Activated CD8-positive, alpha-beta T cell treated with anti-CD3 and anti-CD28 coated beads for 36 hours (primary cell): Measurements from ENCODE around the gene SUSD4. TPM values are rescaled to one million over a fixed set of nuclear protein-coding genes. Genes with fewer than 3 reads are reported as not detected.

Experiments
- ATAC-seq: fragments of 200-7000 bp; cut with Tn5 transposase; one replicate; pipeline ENCODE4 v1.10.0; 2021; ENCODE audit warnings: mild to moderate bottlenecking, moderate library complexity
- CTCF ChIA-PET: fragments of 350-600 bp; sonication (Branson Sonifier 250); formaldehyde crosslinking; loops from one replicate; lab custom pipeline; 2021; ENCODE audit warnings: antibody characterized with exemption; lab: Charles Lee
- POLR2A ChIA-PET: fragments of 350-600 bp; sonication (Branson Sonifier 250); formaldehyde crosslinking; loops from one replicate; lab custom pipeline; 2021; ENCODE audit warnings: antibody characterized with exemption; lab: Charles Lee
- DNase-seq: peaks from one replicate; pipeline ENCODE4 v3.0.0-alpha.2; 2020
- H3K27ac Mint-ChIP-seq: one replicate; pipeline ENCODE4 v1.8.0; 2021; ENCODE audit warnings: mild to moderate bottlenecking, mixed read lengths
- H3K27me3 Mint-ChIP-seq: one replicate; pipeline ENCODE4 v1.8.0; 2021; ENCODE audit warnings: mixed read lengths
- H3K36me3 Mint-ChIP-seq: one replicate; pipeline ENCODE4 v1.8.0; 2021; ENCODE audit warnings: low read depth, mixed read lengths
- H3K4me1 Mint-ChIP-seq: one replicate; pipeline ENCODE4 v1.8.0; 2021; ENCODE audit warnings: low read depth, mixed read lengths
- H3K4me3 Mint-ChIP-seq: one replicate; pipeline ENCODE4 v1.8.0; 2021; ENCODE audit warnings: mild to moderate bottlenecking, moderate library complexity, mixed read lengths
- H3K9me3 Mint-ChIP-seq: one replicate; pipeline ENCODE4 v1.8.0; 2021; ENCODE audit warnings: mixed read lengths
- CTCF ChIP-seq: fragments of 200-600 bp; IDR thresholded peaks from one replicate; pipeline ENCODE4 v1.8.0; 2022; ENCODE audit warnings: antibody characterized with exemption, mild to moderate bottlenecking
- intact Hi-C: fragments of 100-400 bp; cut with micrococcal nuclease; formaldehyde crosslinking; loops from one replicate; pipeline ENCODE4 v1.10.0; 2022
- total RNA-seq, 2 experiments: library from RNA; stranded (reverse); gene quantifications; one replicate each; pipeline ENCODE4 v1.2.3, GENCODE V29; 2021

SUSD4 gene
- total RNA-seq, 2 experiments from 2014 or later, result 0.29 to 0.43 TPM

- intact Hi-C loops, result no loop called here
- Mint-ChIP-seq H3K27me3 (no peaks in the 10 kb centered on the region), H3K27ac (no peak overlapping the region), H3K4me1 (peaks cover 25% of the 10 kb centered on the region), H3K36me3 (no peaks in the 10 kb centered on the region), H3K9me3 (no peaks in the 10 kb centered on the region), H3K4me3 (no peak overlapping the region)
- TF ChIP-seq CTCF, result no peak
- ATAC-seq (no peak), DNase-seq (no peak)
- POLR2A ChIA-PET, result interaction anchor here (0.6 kb wide), 1 partner anchor 940 kb away, joined by 3 read pairs; no protein-coding TSS in a partner anchor
- CTCF ChIA-PET, result interaction anchor here (1.0 to 1.5 kb wide), 2 partner anchors 16 to 18 kb away, joined by 3 read pairs; no protein-coding TSS in a partner anchor
These were observed 137.7 kb downstream of the SUSD4 start for GRCh38 chr1:223226271-223226670.

GRCh38 chr1:223225481-223225880 lies 138.5 kb downstream of the SUSD4 start:
- no peak for ATAC-seq
- no peak for TF ChIP-seq CTCF
- ChIA-PET CTCF (interaction anchor here (1.0 to 1.5 kb wide), 2 partner anchors 16 to 19 kb away, joined by 3 read pairs; no protein-coding TSS in a partner anchor), POLR2A (no interaction called here)
- Mint-ChIP-seq H3K36me3 (no peaks in the 10 kb centered on the region), H3K4me1 (peaks cover 21% of the 10 kb centered on the region), H3K9me3 (no peaks in the 10 kb centered on the region), H3K4me3 (no peak overlapping the region), H3K27me3 (no peaks in the 10 kb centered on the region), H3K27ac (no peak overlapping the region)
- intact Hi-C loops, result no loop called here
- no peak for DNase-seq

GRCh38 chr1:223225061-223225460 lies 138.9 kb downstream of the SUSD4 start:
- Mint-ChIP-seq H3K36me3 (no peaks in the 10 kb centered on the region), H3K27me3 (no peaks in the 10 kb centered on the region), H3K4me3 (no peak overlapping the region), H3K4me1 (peaks cover 16% of the 10 kb centered on the region), H3K27ac (no peak overlapping the region), H3K9me3 (no peaks in the 10 kb centered on the region)
- intact Hi-C loops, result no loop called here
- no peak for TF ChIP-seq CTCF
- ATAC-seq (no peak), DNase-seq (no peak)
- ChIA-PET POLR2A (no interaction called here), CTCF (interaction anchor here (1.5 kb wide), 1 partner anchor 17 kb away, joined by 3 read pairs; no protein-coding TSS in a partner anchor)

- DNase-seq (no peak), ATAC-seq (no peak)
- peaks cover 2% of the 10 kb centered on the region for H3K36me3 Mint-ChIP-seq
- ChIA-PET CTCF (interaction anchor here (0.9 kb wide), 1 partner anchor 91 kb away, joined by 3 read pairs; no protein-coding TSS in a partner anchor), POLR2A (no interaction called here)
- TF ChIP-seq CTCF, result no peak
- H3K4me3 Mint-ChIP-seq, result no peak overlapping the region
- H3K27me3 Mint-ChIP-seq, result no peaks in the 10 kb centered on the region
- no peaks in the 10 kb centered on the region for H3K9me3 Mint-ChIP-seq
- peaks cover 10% of the 10 kb centered on the region for H3K4me1 Mint-ChIP-seq
- H3K27ac Mint-ChIP-seq, result no peak overlapping the region
- intact Hi-C loops, result no loop called here
These were observed 139.5 kb downstream of the SUSD4 start for GRCh38 chr1:223224465-223224864.

- DNase-seq, result no peak
- Mint-ChIP-seq H3K27me3 (no peaks in the 10 kb centered on the region), H3K4me1 (peaks cover 2% of the 10 kb centered on the region), H3K27ac (no peak overlapping the region), H3K4me3 (no peak overlapping the region), H3K36me3 (peaks cover 2% of the 10 kb centered on the region), H3K9me3 (peaks cover 5% of the 10 kb centered on the region)
- intact Hi-C loops, result no loop called here
- no peak for TF ChIP-seq CTCF
- ChIA-PET POLR2A (no interaction called here), CTCF (interaction anchor here (0.9 kb wide), 1 partner anchor 90 kb away, joined by 3 read pairs; no protein-coding TSS in a partner anchor)
- ATAC-seq, result no peak
These were observed 140.6 kb downstream of the SUSD4 start for GRCh38 chr1:223223091-223223995.
